ENCODE measurements around the gene FGF14.
"Not testable (repeated sequence)": the region's sequence is repeated elsewhere in the genome, so short reads cannot be mapped to it uniquely, and the experiment has no call there.

Gene FGF14

GRCh38 chr13:102028868-102029267 is 373.0 kb downstream of the FGF14 start:
- no peaks in the 10 kb centered on the region for H3K36me3 ChIP-seq (ENCODE audit: insufficient read depth, low read length)
- no peak overlapping the region for H3K4me2 ChIP-seq (ENCODE audit: low read length)

DNA sequence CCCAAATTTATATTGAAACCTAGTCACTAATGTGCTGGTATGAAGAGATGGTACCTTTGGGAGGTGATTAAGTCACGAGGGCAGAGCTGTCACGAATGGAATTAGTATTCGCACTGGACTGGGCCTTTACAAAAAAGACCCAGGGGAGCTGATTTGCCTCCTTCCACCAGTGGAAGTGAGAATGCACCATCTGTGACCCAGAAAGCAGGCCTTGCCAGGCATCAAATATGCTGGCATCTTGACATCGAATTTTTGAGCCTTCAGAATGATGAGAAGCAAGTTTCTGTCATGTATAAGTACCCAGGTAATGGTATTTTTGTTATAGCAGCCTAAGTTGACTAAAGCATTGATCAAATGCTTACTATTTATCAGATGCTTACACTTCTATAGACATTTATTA is 373.6 kb downstream of the FGF14 start:
- Histone ChIP-seq H3K36me3 (ENCODE audit: insufficient read depth, low read length) (no peaks in the 10 kb centered on the region), H3K4me1 (ENCODE audit: control insufficient read depth, insufficient read depth, low read length) (no peaks in the 10 kb centered on the region), H3K9me3 (replicated peaks; ENCODE audit: low read length) (no peaks in the 10 kb centered on the region), H3K4me3 (ENCODE audit: low read length) (no peak overlapping the region), H3K4me2 (ENCODE audit: low read length) (no peak overlapping the region), H3K27me3 (ENCODE audit: control insufficient read depth, insufficient read depth, low read length) (peaks cover 14% of the 10 kb centered on the region), H3K9ac (ENCODE audit: low read depth, low read length) (no peak overlapping the region)

More at GRCh38 chr13:102028868-102029267, 373.0 kb downstream of the FGF14 start:
- H3K4me1 ChIP-seq (ENCODE audit: control insufficient read depth, insufficient read depth, low read length) = no peaks in the 10 kb centered on the region
- H3K4me3 ChIP-seq (ENCODE audit: low read length) = no peak overlapping the region
- no peaks in the 10 kb centered on the region for H3K9me3 ChIP-seq (replicated peaks; ENCODE audit: low read length)
- peaks cover 16% of the 10 kb centered on the region for H3K27me3 ChIP-seq (ENCODE audit: control insufficient read depth, insufficient read depth, low read length)
- H3K9ac ChIP-seq (ENCODE audit: low read depth, low read length) = no peak overlapping the region

DNA sequence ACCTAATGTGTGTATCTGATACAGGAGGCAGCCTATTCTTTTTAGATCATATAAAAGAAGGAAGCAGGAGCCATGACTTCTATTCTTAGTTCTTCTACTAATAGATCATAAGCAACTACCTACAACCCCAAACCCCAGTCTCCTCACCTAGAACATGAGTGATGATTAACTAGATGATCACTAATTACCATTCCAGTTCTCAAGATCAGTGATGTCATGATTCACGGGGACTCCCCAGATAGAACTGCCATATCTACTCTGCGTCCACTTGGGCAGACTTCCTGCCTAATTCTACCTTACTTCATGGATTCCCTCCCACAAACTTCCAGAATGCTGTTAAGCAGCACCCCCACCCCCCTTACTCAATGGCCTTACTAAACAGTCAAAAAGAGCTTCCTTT is 380.1 kb downstream of the FGF14 start:
- Histone ChIP-seq H3K9ac (ENCODE audit: low read depth, low read length) (no peak overlapping the region), H3K36me3 (ENCODE audit: insufficient read depth, low read length) (no peaks in the 10 kb centered on the region), H3K9me3 (replicated peaks; ENCODE audit: low read length) (peaks cover 16% of the 10 kb centered on the region), H3K4me2 (ENCODE audit: low read length) (no peak overlapping the region), H3K4me1 (ENCODE audit: control insufficient read depth, insufficient read depth, low read length) (no peaks in the 10 kb centered on the region), H3K4me3 (ENCODE audit: low read length) (no peak overlapping the region), H3K27me3 (ENCODE audit: control insufficient read depth, insufficient read depth, low read length) (no peaks in the 10 kb centered on the region)

DNA sequence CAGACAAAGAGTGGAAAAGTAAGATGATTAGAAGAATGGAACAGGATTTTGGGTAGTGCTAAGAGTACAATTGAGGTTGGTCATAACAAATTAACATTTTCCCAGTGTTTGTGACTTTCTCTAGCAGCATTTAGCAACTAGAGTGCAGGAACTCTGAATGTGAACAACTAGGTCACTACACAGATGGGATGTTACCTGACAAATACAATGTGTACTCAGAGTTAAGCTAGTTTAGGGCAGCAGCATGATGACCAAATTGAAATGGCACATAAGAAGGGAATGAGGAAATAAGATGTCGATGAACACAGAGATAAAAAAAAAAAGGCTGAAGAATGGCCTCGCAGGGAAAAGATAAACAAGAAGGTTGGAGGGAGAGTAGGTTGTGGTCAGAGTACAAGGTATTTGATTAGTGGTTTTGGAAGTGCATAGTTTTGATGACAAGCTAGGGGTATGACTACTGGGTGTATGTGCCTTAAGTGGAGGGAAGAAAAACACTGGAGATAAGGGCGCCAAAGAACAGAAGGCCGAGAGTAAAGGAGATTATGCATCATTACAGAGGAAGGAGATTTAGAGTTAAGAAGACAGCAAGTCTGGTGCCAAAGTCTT is 381.1 kb downstream of the FGF14 start:
- Histone ChIP-seq H3K27me3 (ENCODE audit: control insufficient read depth, insufficient read depth, low read length) (no peaks in the 10 kb centered on the region), H3K9ac (ENCODE audit: low read depth, low read length) (no peak overlapping the region), H3K4me2 (ENCODE audit: low read length) (no peak overlapping the region), H3K36me3 (ENCODE audit: insufficient read depth, low read length) (no peaks in the 10 kb centered on the region), H3K4me1 (ENCODE audit: control insufficient read depth, insufficient read depth, low read length) (no peaks in the 10 kb centered on the region), H3K4me3 (ENCODE audit: low read length) (no peak overlapping the region), H3K9me3 (replicated peaks; ENCODE audit: low read length) (peaks cover 16% of the 10 kb centered on the region)

DNA sequence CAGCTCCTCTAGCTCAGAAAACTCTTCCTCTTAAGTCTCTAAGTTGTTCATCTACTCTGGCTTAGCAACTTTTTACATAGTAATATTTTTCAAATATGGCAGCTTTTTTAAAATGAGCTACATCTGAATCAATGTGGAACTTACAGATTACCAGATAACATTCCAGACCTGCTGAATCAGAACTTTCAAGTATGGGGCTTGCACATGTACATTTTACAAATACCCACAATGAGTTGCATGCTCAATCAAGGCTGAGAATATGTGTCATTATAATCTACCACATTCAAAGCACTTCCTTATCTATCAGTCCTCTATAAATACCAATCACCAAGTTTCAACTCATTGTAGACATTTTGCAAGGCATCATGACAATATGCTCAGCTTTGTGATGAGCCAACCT is 383.1 kb downstream of the FGF14 start:
- Histone ChIP-seq H3K27me3 (ENCODE audit: control insufficient read depth, insufficient read depth, low read length) (no peaks in the 10 kb centered on the region), H3K4me2 (ENCODE audit: low read length) (no peak overlapping the region), H3K36me3 (ENCODE audit: insufficient read depth, low read length) (no peaks in the 10 kb centered on the region), H3K4me1 (ENCODE audit: control insufficient read depth, insufficient read depth, low read length) (no peaks in the 10 kb centered on the region), H3K9me3 (replicated peaks; ENCODE audit: low read length) (peaks cover 16% of the 10 kb centered on the region), H3K9ac (ENCODE audit: low read depth, low read length) (no peak overlapping the region), H3K4me3 (ENCODE audit: low read length) (no peak overlapping the region)

- no peak overlapping the region for H3K4me2 ChIP-seq (ENCODE audit: low read length)
- no peak overlapping the region for H3K9ac ChIP-seq (ENCODE audit: low read depth, low read length)
- H3K36me3 ChIP-seq (ENCODE audit: insufficient read depth, low read length) = no peaks in the 10 kb centered on the region
- peaks cover 16% of the 10 kb centered on the region for H3K9me3 ChIP-seq (replicated peaks; ENCODE audit: low read length)
- no peaks in the 10 kb centered on the region for H3K4me1 ChIP-seq (ENCODE audit: control insufficient read depth, insufficient read depth, low read length)
- peaks cover 6% of the 10 kb centered on the region for H3K27me3 ChIP-seq (ENCODE audit: control insufficient read depth, insufficient read depth, low read length)
- no peak overlapping the region for H3K4me3 ChIP-seq (ENCODE audit: low read length)
These were observed 384.6 kb downstream of the FGF14 start for GRCh38 chr13:102017248-102017647.

DNA sequence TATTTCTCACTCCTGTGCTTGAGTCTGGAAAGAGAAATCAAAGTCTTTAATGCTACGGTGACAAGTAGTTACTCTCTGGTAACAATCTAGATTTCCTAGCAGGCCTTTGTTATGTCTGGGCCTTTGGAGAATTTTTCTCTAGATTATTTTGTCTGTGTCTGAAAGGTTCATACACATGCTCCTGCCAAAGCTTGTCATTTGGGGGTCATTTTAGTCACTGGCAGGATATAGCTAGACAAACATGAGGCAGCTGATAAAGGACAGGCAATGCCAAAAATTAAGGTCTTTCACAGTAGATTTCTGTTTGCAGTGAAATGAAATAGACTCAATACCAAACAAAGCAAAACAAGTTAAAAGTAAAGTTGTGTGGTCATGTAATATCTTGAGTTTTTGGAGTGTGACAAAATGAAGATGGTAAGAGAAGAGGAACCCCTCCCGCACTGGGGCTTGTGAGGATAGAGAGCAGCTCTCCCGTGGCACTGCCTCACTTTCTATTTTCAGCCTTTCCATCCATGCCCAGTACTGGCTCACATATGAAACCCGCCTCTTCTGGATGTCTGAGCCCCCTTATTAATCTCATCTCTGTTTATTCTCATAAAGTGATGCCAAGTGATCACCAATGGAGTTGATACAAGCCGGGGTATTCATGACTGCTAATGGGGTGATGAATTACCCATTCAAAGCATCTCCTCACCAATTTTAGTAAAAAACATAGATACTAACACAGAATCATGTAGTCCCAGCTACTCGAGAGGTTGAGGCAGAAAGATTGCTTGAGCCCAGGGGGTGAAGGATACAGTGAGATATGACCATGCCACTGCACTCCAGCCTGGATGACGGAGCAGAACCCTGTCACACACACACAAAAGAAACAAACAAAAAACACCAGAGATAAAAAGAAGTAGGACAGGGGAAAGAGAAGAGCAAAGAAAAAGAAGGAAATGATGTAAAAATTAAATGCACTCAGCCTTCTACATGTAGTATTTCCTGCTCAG is 389.3 kb downstream of the FGF14 start:
- Histone ChIP-seq H3K4me2 (ENCODE audit: low read length) (no peak overlapping the region), H3K9me3 (replicated peaks; ENCODE audit: low read length) (peaks cover 7% of the 10 kb centered on the region), H3K4me1 (ENCODE audit: control insufficient read depth, insufficient read depth, low read length) (no peaks in the 10 kb centered on the region), H3K4me3 (ENCODE audit: low read length) (no peak overlapping the region), H3K9ac (ENCODE audit: low read depth, low read length) (no peak overlapping the region), H3K36me3 (ENCODE audit: insufficient read depth, low read length) (no peaks in the 10 kb centered on the region), H3K27me3 (ENCODE audit: control insufficient read depth, insufficient read depth, low read length) (peaks cover 7% of the 10 kb centered on the region)

- H3K4me1 ChIP-seq (ENCODE audit: control insufficient read depth, insufficient read depth, low read length); H3K9ac ChIP-seq (ENCODE audit: low read depth, low read length); H3K36me3 ChIP-seq (ENCODE audit: insufficient read depth, low read length): not testable (repeated sequence)
These were observed 390.4 kb downstream of the FGF14 start for GRCh38 chr13:102011455-102011854.

GRCh38 chr13:102003848-102004570 is 397.8 kb downstream of the FGF14 start:
- no peaks in the 10 kb centered on the region for H3K27me3 ChIP-seq (ENCODE audit: control insufficient read depth, insufficient read depth, low read length)
- no peak overlapping the region for H3K9ac ChIP-seq (ENCODE audit: low read depth, low read length)
- H3K36me3 ChIP-seq (ENCODE audit: insufficient read depth, low read length) = no peaks in the 10 kb centered on the region
- peaks cover 11% of the 10 kb centered on the region for H3K4me1 ChIP-seq (ENCODE audit: control insufficient read depth, insufficient read depth, low read length)
- H3K4me3 ChIP-seq (ENCODE audit: low read length) = no peak overlapping the region
- H3K4me2 ChIP-seq (ENCODE audit: low read length) = peak overlapping the region; percentile 24
- H3K9me3 ChIP-seq (replicated peaks; ENCODE audit: low read length) = no peaks in the 10 kb centered on the region

More at GRCh38 chr13:102011455-102011854, 390.4 kb downstream of the FGF14 start:
- H3K4me3 ChIP-seq (ENCODE audit: low read length); H3K9me3 ChIP-seq (replicated peaks; ENCODE audit: low read length); H3K27me3 ChIP-seq (ENCODE audit: control insufficient read depth, insufficient read depth, low read length); H3K4me2 ChIP-seq (ENCODE audit: low read length): not testable (repeated sequence)

GRCh38 chr13:102002287-102002686 is 399.6 kb downstream of the FGF14 start:
- no peak overlapping the region for H3K4me3 ChIP-seq (ENCODE audit: low read length)
- H3K4me1 ChIP-seq (ENCODE audit: control insufficient read depth, insufficient read depth, low read length) = peaks cover 11% of the 10 kb centered on the region
- no peaks in the 10 kb centered on the region for H3K36me3 ChIP-seq (ENCODE audit: insufficient read depth, low read length)
- no peak overlapping the region for H3K4me2 ChIP-seq (ENCODE audit: low read length)
- H3K27me3 ChIP-seq (ENCODE audit: control insufficient read depth, insufficient read depth, low read length) = no peaks in the 10 kb centered on the region
- H3K9me3 ChIP-seq (replicated peaks; ENCODE audit: low read length) = no peaks in the 10 kb centered on the region
- H3K9ac ChIP-seq (ENCODE audit: low read depth, low read length) = no peak overlapping the region

DNA sequence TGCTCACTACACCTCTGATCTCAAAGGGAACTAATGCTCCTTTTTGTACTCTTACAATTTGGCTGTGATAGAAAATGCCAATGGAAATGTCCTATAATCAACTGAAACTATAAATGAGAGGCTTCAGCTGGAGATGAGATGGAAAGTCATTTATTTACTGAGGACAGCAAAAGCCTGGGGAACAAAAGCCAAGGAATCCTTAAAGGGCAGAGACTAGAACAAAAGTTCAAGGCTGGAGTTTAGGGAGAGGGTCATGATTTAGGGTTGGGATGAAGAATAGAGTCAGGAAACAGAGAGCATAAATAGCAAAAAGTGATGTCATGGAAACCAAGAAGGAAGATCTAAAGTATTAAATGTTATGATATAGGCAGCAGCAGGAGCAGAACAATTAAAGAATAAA is 401.1 kb downstream of the FGF14 start:
- H3K36me3 ChIP-seq (ENCODE audit: insufficient read depth, low read length) = no peaks in the 10 kb centered on the region
- H3K9me3 ChIP-seq (replicated peaks; ENCODE audit: low read length) = no peaks in the 10 kb centered on the region

More for the DNA sequence above, 401.1 kb downstream of the FGF14 start:
- Histone ChIP-seq H3K9ac (ENCODE audit: low read depth, low read length) (no peak overlapping the region), H3K4me3 (ENCODE audit: low read length) (no peak overlapping the region), H3K4me1 (ENCODE audit: control insufficient read depth, insufficient read depth, low read length) (peaks cover 11% of the 10 kb centered on the region), H3K27me3 (ENCODE audit: control insufficient read depth, insufficient read depth, low read length) (no peaks in the 10 kb centered on the region), H3K4me2 (ENCODE audit: low read length) (no peak overlapping the region)
